Transverse colon (tissue), 4 donors: ENCODE results near the gene BCOR. TPM values are rescaled to one million over a fixed set of nuclear protein-coding genes. Genes with fewer than 3 reads are reported as not detected.

Source experiments
- DNase-seq: peaks from one replicate; pipeline ENCODE4 v3.0.0-alpha.2; 2019
- H3K27ac ChIP-seq, 4 donors: fragments of 200-600 bp; sonication (generic); 2 replicates each; pipeline ENCODE4 v1.5.1; 2016 to 2018; ENCODE audit warnings: inconsistent platforms in 4 of 4
- H3K27me3 ChIP-seq: fragments of 200-600 bp; sonication (generic); 2 replicates; pipeline ENCODE4 v1.5.1; 2017; ENCODE audit warnings: inconsistent platforms
- H3K36me3 ChIP-seq, 4 donors: fragments of 200-600 bp; sonication (generic); 2 replicates each; pipeline ENCODE4 v1.5.1; 2017 to 2019; ENCODE audit warnings: inconsistent platforms in 4 of 4
- H3K4me1 ChIP-seq, 4 donors: fragments of 200-600 bp; sonication (generic); 2 replicates each; pipeline ENCODE4 v1.5.1; 2017 to 2020; ENCODE audit warnings: inconsistent platforms in 4 of 4
- H3K4me3 ChIP-seq, 4 donors: fragments of 200-600 bp; sonication (generic); 1 replicate in 1 of 4; 2 replicates in 3 of 4; pipeline versions ENCODE4 v1.5.1 to v1.6.1; 2017 to 2019; ENCODE audit warnings: inconsistent platforms in 4 of 4
- H3K9me3 ChIP-seq, 2 donors: fragments of 200-600 bp; sonication (generic); 2 replicates each; pipeline ENCODE4 v1.5.1; 2017 to 2019; ENCODE audit warnings: inconsistent platforms in 2 of 2
- EP300 ChIP-seq: sonication (generic); formaldehyde crosslinking; IDR thresholded peaks from one replicate; pipeline ENCODE4 v1.6.1; 2017; ENCODE audit warnings: antibody characterized with exemption, low read depth
- POLR2A ChIP-seq: fragments of 450-650 bp; IDR thresholded peaks from one replicate; pipeline ENCODE4 v1.6.1; 2016; ENCODE audit warnings: antibody characterized with exemption, mild to moderate bottlenecking, moderate library complexity
- POLR2AphosphoS5 ChIP-seq, 3 donors: sonication (generic); formaldehyde crosslinking; IDR thresholded peaks; one replicate each; pipeline ENCODE4 v1.6.1; 2016; ENCODE audit warnings: antibody characterized with exemption in 3 of 3
- WGBS, 2 donors: methylation state at CpG; one replicate each; pipeline ENCODE4 v1.1.5; 2018; ENCODE audit warnings: low coverage in 1 of 2; 5-methylcytosine and 5-hydroxymethylcytosine counted together
- in situ Hi-C, 4 donors: fragments of 200-750 bp; cut with MboI; loops; one replicate each; pipeline versions ENCODE4 v1.15.0 to v1.15.1; 2017; ENCODE audit warnings: low sequenced_read_pairs in 3 of 4, low pct_ligation_motif_present in 1 of 4, low pct_unique_long_range_greater_than_20kb in 1 of 4
- intact Hi-C: fragments of 100-400 bp; cut with DNase I; formaldehyde crosslinking; loops from one replicate; pipeline ENCODE4 v1.15.1; 2023; ENCODE audit warnings: low total_unique reads
- total RNA-seq, 4 donors: library from RNA; depleted of rRNA; stranded (reverse); fragments of >200 nt; gene quantifications; one replicate each; pipeline ENCODE4 v1.1.0, GENCODE V29; 2016
- TF ChIP-seq, protein P1 (sequence below), 5 experiments: fragments of 200-600 bp in 3 of 5; fragments of 450-650 bp in 2 of 5; sonication (generic) in 3 of 5; IDR thresholded peaks; 1 replicate in 2 of 5; 2 replicates in 3 of 5; pipeline ENCODE4 v1.5.1; 2016 to 2017; ENCODE audit warnings: antibody characterized with exemption in 5 of 5, inconsistent platforms in 3 of 5, mild to moderate bottlenecking in 2 of 5, moderate library complexity in 1 of 5

BCOR gene
- total RNA-seq, 4 donors from 2014 or later: 17.9 to 27.8 (median 20.4) TPM

DNA sequence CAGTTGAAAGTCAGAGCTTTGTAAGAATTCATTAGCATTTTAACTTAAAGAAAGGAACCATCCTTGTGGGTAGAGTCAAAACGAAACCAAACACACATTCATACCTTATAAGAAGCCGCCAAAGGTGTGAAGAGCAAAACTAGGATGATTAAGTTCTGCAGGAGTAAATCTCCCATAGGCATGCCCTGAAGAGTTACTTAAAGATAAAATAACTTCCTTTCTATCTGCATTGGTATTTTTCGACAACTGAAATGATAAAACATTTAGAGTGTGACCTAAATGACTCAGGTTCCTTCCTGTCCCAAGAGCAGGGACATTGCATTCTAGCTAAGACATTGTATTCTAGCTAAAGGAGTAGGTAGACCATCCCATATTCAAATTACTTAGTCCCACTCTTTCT, 75.3 kb downstream of the BCOR start:
- Histone ChIP-seq H3K4me1 (no peaks in the 10 kb centered on the region), H3K27ac (no peak overlapping the region), H3K4me3 (no peak overlapping the region), H3K36me3 (no peaks in the 10 kb centered on the region), H3K9me3 (no peaks in the 10 kb centered on the region), H3K27me3 (no peaks in the 10 kb centered on the region)
- intact Hi-C loops (no loop called here), in situ Hi-C loops (no loop called here)
- 71 to 100% methylated on average over 1 to 3 of the region's 3 CpGs for WGBS, 2 donors
- no peak for DNase-seq
- TF ChIP-seq EP300 (no peak), POLR2A (no peak), POLR2AphosphoS5 (IDR thresholded peaks at IDR 0.05) (no peak)
- TF ChIP-seq, protein P1, sequence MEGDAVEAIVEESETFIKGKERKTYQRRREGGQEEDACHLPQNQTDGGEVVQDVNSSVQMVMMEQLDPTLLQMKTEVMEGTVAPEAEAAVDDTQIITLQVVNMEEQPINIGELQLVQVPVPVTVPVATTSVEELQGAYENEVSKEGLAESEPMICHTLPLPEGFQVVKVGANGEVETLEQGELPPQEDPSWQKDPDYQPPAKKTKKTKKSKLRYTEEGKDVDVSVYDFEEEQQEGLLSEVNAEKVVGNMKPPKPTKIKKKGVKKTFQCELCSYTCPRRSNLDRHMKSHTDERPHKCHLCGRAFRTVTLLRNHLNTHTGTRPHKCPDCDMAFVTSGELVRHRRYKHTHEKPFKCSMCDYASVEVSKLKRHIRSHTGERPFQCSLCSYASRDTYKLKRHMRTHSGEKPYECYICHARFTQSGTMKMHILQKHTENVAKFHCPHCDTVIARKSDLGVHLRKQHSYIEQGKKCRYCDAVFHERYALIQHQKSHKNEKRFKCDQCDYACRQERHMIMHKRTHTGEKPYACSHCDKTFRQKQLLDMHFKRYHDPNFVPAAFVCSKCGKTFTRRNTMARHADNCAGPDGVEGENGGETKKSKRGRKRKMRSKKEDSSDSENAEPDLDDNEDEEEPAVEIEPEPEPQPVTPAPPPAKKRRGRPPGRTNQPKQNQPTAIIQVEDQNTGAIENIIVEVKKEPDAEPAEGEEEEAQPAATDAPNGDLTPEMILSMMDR (IDR thresholded peaks at IDR 0.05): no peak

DNA sequence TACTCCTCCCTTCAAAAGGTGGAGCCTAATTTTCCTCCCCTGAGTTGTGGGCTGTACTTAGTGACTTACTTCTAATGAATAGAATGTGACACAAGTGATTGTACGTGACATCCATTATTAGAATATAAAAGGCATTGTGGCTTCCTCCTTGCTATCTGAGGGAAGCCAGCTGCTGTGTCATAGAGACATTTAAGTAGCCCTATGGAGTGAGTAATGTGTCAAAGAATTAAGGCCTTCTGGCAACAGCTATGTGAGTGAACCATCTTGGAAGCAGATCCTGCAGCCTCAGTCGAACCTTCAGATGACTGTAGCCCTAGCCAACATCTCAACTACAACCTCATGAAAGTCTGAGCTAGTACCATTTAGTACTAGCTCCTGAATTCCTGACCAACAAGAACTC, 76.1 kb downstream of the BCOR start:
- DNase-seq: no peak
- Histone ChIP-seq H3K9me3 (no peaks in the 10 kb centered on the region), H3K36me3 (no peaks in the 10 kb centered on the region), H3K4me1 (no peaks in the 10 kb centered on the region), H3K27me3 (no peaks in the 10 kb centered on the region), H3K27ac (no peak overlapping the region), H3K4me3 (no peak overlapping the region)
- 80% methylated on average over 2 of the region's 2 CpGs; no CpG with 5 or more reads in 1 of the 2 donors for WGBS, 2 donors
- intact Hi-C loops (no loop called here), in situ Hi-C loops (no loop called here)
- TF ChIP-seq, protein P1 (IDR thresholded peaks at IDR 0.05): no peak
- TF ChIP-seq EP300: no peak
- TF ChIP-seq POLR2A: no peak
- TF ChIP-seq POLR2AphosphoS5 (IDR thresholded peaks at IDR 0.05): no peak

DNA sequence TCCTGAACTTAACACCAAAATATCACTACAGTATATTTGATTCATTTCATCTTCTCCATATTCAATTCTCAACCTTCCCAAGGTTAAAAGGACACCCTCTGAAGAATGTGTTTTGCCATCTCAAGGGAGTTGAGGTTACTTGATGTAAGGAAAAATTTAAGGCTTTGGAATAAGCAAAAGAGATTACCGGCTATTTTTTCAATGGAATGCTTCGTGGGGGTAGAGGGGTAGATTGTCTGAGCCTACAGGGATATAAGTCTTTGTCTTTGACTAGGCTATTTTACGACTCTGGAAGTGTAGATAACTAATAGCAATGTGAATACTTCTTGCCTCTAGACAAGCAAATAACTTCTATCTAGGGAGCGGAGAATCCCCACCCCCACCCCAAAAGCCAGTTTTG, 78.2 kb downstream of the BCOR start:
- 75 to 86% methylated on average over 4 of the region's 4 CpGs for WGBS, 2 donors
- Histone ChIP-seq H3K9me3 (no peaks in the 10 kb centered on the region), H3K4me1 (peaks cover 0 to 5% (median 0%) of the 10 kb centered on the region in 4 donors), H3K27me3 (no peaks in the 10 kb centered on the region), H3K4me3 (no peak overlapping the region), H3K27ac (no peak overlapping the region), H3K36me3 (no peaks in the 10 kb centered on the region)
- intact Hi-C loops: loop anchor here (10.0 kb wide), 1 partner anchor 135 kb away; no protein-coding TSS in a partner anchor
- in situ Hi-C loops: no loop called here
- no peak for DNase-seq
- TF ChIP-seq EP300 (no peak), POLR2A (no peak), POLR2AphosphoS5 (IDR thresholded peaks at IDR 0.05) (no peak)
- TF ChIP-seq, protein P1 (IDR thresholded peaks at IDR 0.05): no peak

DNA sequence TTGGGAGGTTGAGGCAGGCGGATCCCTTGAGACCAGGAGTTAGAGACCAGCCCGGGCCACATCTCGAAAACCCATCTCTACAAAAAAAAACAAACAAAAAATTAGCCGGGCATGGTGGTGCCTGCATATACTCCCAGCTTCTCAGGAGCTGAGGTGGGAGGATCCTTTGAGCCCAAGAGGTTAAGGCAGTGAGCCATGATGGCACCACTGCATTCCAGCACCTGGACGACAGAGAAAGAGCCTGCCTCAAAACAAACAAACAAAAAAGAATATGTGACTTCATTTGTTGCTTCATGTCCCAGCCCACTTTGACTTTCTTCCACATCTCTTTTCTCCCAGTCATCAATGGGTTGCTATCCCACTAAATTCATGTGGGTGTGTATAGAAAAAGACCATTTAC, 79.7 kb downstream of the BCOR start:
- TF ChIP-seq POLR2AphosphoS5 (IDR thresholded peaks at IDR 0.05): no peak
- no peak for TF ChIP-seq EP300
- TF ChIP-seq, protein P1 (IDR thresholded peaks at IDR 0.05): no peak
- in situ Hi-C loops: no loop called here
- H3K4me1 ChIP-seq: peaks cover 0 to 13% (median under 1%) of the 10 kb centered on the region in 4 donors
- no peaks in the 10 kb centered on the region for H3K9me3 ChIP-seq
- H3K27ac ChIP-seq: no peak overlapping the region
- intact Hi-C loops: loop anchor here (10.0 kb wide), 1 partner anchor 137 kb away; no protein-coding TSS in a partner anchor
- H3K36me3 ChIP-seq: no peaks in the 10 kb centered on the region
- H3K4me3 ChIP-seq: no peak overlapping the region
- WGBS, 2 donors: 80% methylated on average over 5 of the region's 5 CpGs; no CpG with 5 or more reads in 1 of the 2 donors
- no peaks in the 10 kb centered on the region for H3K27me3 ChIP-seq
- no peak for DNase-seq
